HG02840 (cell line): ENCODE measurements around the gene CD63.
"Not testable (repeated sequence)": the region's sequence is repeated elsewhere in the genome, so short reads cannot be mapped to it uniquely, and the experiment has no call there.

ENCODE experiments used
- ATAC-seq: cut with Tn5 transposase; IDR thresholded peaks from one replicate; pipeline ENCODE4 v1.9.1; 2021; ENCODE audit warnings: mild to moderate bottlenecking, moderate library complexity, moderate number of reproducible peaks; ENCODE audit not compliant: unreplicated experiment, low FRiP score

Gene CD63

GRCh38 chr12:55728939-55729818 lies at the start of gene CD63:
CD63 (minus strand) TSS chr12:55729009; CDS start chr12:55728341, 668 bp downstream.
- ATAC-seq, result peak; percentile 74

- no peak for ATAC-seq
These were observed 49.0 kb upstream of the CD63 start for GRCh38 chr12:55777856-55778255.

GRCh38 chr12:55771736-55772135 lies 42.9 kb upstream of the CD63 start:
- no peak for ATAC-seq

GRCh38 chr12:55767156-55767555 lies 38.3 kb upstream of the CD63 start:
- no peak for ATAC-seq

GRCh38 chr12:55765736-55766290 lies 37.0 kb upstream of the CD63 start:
- no peak for ATAC-seq

- ATAC-seq, result no peak
These were observed 33.8 kb upstream of the CD63 start for GRCh38 chr12:55762646-55763045.

- ATAC-seq, result no peak
These were observed 31.9 kb upstream of the CD63 start for GRCh38 chr12:55760663-55761062.

- not testable (repeated sequence) for ATAC-seq
These were observed 29.8 kb upstream of the CD63 start for GRCh38 chr12:55758575-55758974.

- ATAC-seq, result no peak
These were observed 28.9 kb upstream of the CD63 start for GRCh38 chr12:55757701-55758100.

- ATAC-seq, result no peak
These were observed 26.4 kb upstream of the CD63 start for GRCh38 chr12:55755246-55755645.

- ATAC-seq, result no peak
These were observed 19.6 kb upstream of the CD63 start for GRCh38 chr12:55748230-55748993.

GRCh38 chr12:55746913-55747231 lies 18.1 kb upstream of the CD63 start:
- ATAC-seq, result no peak

GRCh38 chr12:55746174-55746912 lies 17.5 kb upstream of the CD63 start:
- no peak for ATAC-seq

- no peak for ATAC-seq
These were observed 16.8 kb upstream of the CD63 start for GRCh38 chr12:55745361-55746173.

- no peak for ATAC-seq
These were observed 15.7 kb upstream of the CD63 start for GRCh38 chr12:55744340-55745030.

- ATAC-seq, result no peak
These were observed 14.9 kb upstream of the CD63 start for GRCh38 chr12:55743406-55744339.

- ATAC-seq, result no peak
These were observed 14.1 kb upstream of the CD63 start, which contains the start of gene GDF11 for GRCh38 chr12:55742719-55743405. GDF11 (plus strand) TSS chr12:55743122; CDS start chr12:55743317, 195 bp downstream.
